GM18520 (cell line): Measurements from ENCODE around the gene FAAP100.
A peak's percentile ranks its signal among the peaks of the same experiment; 100 is the strongest.

Experiments used
- ATAC-seq: cut with Tn5 transposase; IDR thresholded peaks from one replicate; pipeline ENCODE4 v1.9.1; 2021; ENCODE audit not compliant: unreplicated experiment

The FAAP100 gene

GRCh38 chr17:81513372-81513752, 38.8 kb downstream of the FAAP100 start:
- ATAC-seq: no peak

GRCh38 chr17:81512562-81513371, 39.4 kb downstream of the FAAP100 start, which contains the start of gene ACTG1:
ACTG1 (minus strand) TSS chr17:81512799; CDS start chr17:81512354, 445 bp downstream.
- ATAC-seq: peak; percentile 33

- ATAC-seq: peak; percentile 1
Observed at GRCh38 chr17:81511804-81512561, 40.2 kb downstream of the FAAP100 start.

- ATAC-seq: no peak
Observed at GRCh38 chr17:81511554-81511803, 40.7 kb downstream of the FAAP100 start.

- no peak for ATAC-seq
Observed at GRCh38 chr17:81510785-81511553, 41.2 kb downstream of the FAAP100 start.

- no peak for ATAC-seq
Observed at GRCh38 chr17:81509972-81510784, 42.0 kb downstream of the FAAP100 start.

- ATAC-seq: no peak
Observed at GRCh38 chr17:81509207-81509971, 42.8 kb downstream of the FAAP100 start.

GRCh38 chr17:81508639-81509206, 43.4 kb downstream of the FAAP100 start:
- ATAC-seq: no peak

- no peak for ATAC-seq
Observed at GRCh38 chr17:81503619-81504018, 48.5 kb downstream of the FAAP100 start.

GRCh38 chr17:81502471-81503017, 49.6 kb downstream of the FAAP100 start:
- ATAC-seq: no peak

- ATAC-seq: no peak
Observed at GRCh38 chr17:81500047-81500446, 52.1 kb downstream of the FAAP100 start.

- no peak for ATAC-seq
Observed at GRCh38 chr17:81499601-81499970, 52.6 kb downstream of the FAAP100 start.

GRCh38 chr17:81498953-81499600, 53.1 kb downstream of the FAAP100 start:
- no peak for ATAC-seq

- no peak for ATAC-seq
Observed at GRCh38 chr17:81494626-81495377, 57.4 kb downstream of the FAAP100 start.

- no peak for ATAC-seq
Observed at GRCh38 chr17:81493198-81494038, 58.7 kb downstream of the FAAP100 start.

- no peak for ATAC-seq
Observed at GRCh38 chr17:81492706-81493105, 59.4 kb downstream of the FAAP100 start.

GRCh38 chr17:81492202-81492601, 60.0 kb downstream of the FAAP100 start:
- ATAC-seq: no peak
